Astrocyte (in vitro differentiated cells and primary cell): ENCODE results near the gene PLEKHG5.

Source experiments
- CTCF ChIP-seq: IDR thresholded peaks from 2 replicates; pipeline ENCODE4 v1.5.1; 2011; ENCODE audit warnings: low read depth, mild to moderate bottlenecking, inconsistent platforms, low read length, moderate library complexity; ENCODE audit not compliant: insufficient read depth
- EZH2 ChIP-seq: IDR thresholded peaks from 2 replicates; pipeline ENCODE4 v1.6.1; 2012; ENCODE audit warnings: mild to moderate bottlenecking, low read length, inconsistent platforms; ENCODE audit not compliant: insufficient read depth

GRCh38 chr1:6418668-6419396, 72.6 kb downstream of the PLEKHG5 start:
- TF ChIP-seq CTCF (no peak), EZH2 (peak; percentile 97)
